ENCODE measurements around the gene ZNF613. TPM values are rescaled to one million over a fixed set of nuclear protein-coding genes. Genes with fewer than 3 reads are reported as not detected.

ZNF613 gene
- total and polyA plus RNA-seq, 2 of the 13 experiments (the other 11 are each of a cell fraction or from before 2014, with no cell fraction given): 3.6 to 8.3 TPM

GRCh38 chr19:51986309-51987291, 59.3 kb downstream of the ZNF613 start, which contains the start of gene ZNF350 (continued):
- TF ChIP-seq RFXAP (CRISPR knock-in tag; IDR thresholded peaks at IDR 0.05; ENCODE audit: borderline replicate concordance) (peak; percentile 87), RAD51 (IDR thresholded peaks at IDR 0.05; ENCODE audit: borderline replicate concordance) (no peak), UBTF (CRISPR knock-in tag; IDR thresholded peaks at IDR 0.05) (0 out of 2 replicates have a peak, but pooled peaks have one; percentile 30), ZNF607 (CRISPR knock-in tag; IDR thresholded peaks at IDR 0.05; ENCODE audit: borderline replicate concordance) (peak; percentile 59; the same call in 1 of the 2 replicates), ZNF644 (CRISPR knock-in tag; IDR thresholded peaks at IDR 0.05; ENCODE audit: low read depth) (peak; percentile 59; the same call in 1 of the 2 replicates), RNF219 (CRISPR knock-in tag; IDR thresholded peaks at IDR 0.05) (no peak), ARID4A (CRISPR knock-in tag; IDR thresholded peaks at IDR 0.05; ENCODE audit: borderline replicate concordance) (peak; percentile 94; the same call in 1 of the 2 replicates), ZNF546 (CRISPR knock-in tag; conservative IDR thresholded peaks at IDR 0.05) (no peak), ZNF446 (CRISPR knock-in tag; IDR thresholded peaks at IDR 0.05) (0 out of 2 replicates have a peak, but pooled peaks have one; percentile 28), NR2F1 (CRISPR knock-in tag; IDR thresholded peaks at IDR 0.05) (no peak), ATF5 (CRISPR knock-in tag; IDR thresholded peaks at IDR 0.05; ENCODE audit: low read depth) (no peak), KDM3A (CRISPR knock-in tag; IDR thresholded peaks at IDR 0.05; ENCODE audit: low read depth) (peak; percentile 76; the same call in 1 of the 2 replicates), ZNF772 (CRISPR knock-in tag; IDR thresholded peaks at IDR 0.05) (0 out of 2 replicates have a peak, but pooled peaks have one; percentile 48), JARID2 (CRISPR knock-in tag; IDR thresholded peaks at IDR 0.05; ENCODE audit: insufficient replicate concordance) (peak; percentile 65), ZNF567 (CRISPR knock-in tag; IDR thresholded peaks at IDR 0.05; ENCODE audit: borderline replicate concordance) (no peak), ZNF205 (CRISPR knock-in tag; IDR thresholded peaks at IDR 0.05) (peak; percentile 74; the same call in 1 of the 2 replicates), ZNF44 (CRISPR knock-in tag; IDR thresholded peaks at IDR 0.05) (no peak), ZNF207 (IDR thresholded peaks at IDR 0.05; ENCODE audit: borderline replicate concordance) (no peak)
